ACHN (cell line): ENCODE data around the gene SMIM45.
A peak's percentile ranks its signal among the peaks of the same experiment; 100 is the strongest.

Experiments used
- DNase-seq: peaks from one replicate; pipeline ENCODE4 v3.0.0-alpha.2; 2015
- in situ Hi-C: cut with HindIII; loops from 2 replicates; pipeline ENCODE4 v1.10.0; 2017; ENCODE audit warnings: low sequenced_read_pairs, low pct_ligation_motif_present, low pct_unique_long_range_greater_than_20kb

SMIM45 gene

DNA sequence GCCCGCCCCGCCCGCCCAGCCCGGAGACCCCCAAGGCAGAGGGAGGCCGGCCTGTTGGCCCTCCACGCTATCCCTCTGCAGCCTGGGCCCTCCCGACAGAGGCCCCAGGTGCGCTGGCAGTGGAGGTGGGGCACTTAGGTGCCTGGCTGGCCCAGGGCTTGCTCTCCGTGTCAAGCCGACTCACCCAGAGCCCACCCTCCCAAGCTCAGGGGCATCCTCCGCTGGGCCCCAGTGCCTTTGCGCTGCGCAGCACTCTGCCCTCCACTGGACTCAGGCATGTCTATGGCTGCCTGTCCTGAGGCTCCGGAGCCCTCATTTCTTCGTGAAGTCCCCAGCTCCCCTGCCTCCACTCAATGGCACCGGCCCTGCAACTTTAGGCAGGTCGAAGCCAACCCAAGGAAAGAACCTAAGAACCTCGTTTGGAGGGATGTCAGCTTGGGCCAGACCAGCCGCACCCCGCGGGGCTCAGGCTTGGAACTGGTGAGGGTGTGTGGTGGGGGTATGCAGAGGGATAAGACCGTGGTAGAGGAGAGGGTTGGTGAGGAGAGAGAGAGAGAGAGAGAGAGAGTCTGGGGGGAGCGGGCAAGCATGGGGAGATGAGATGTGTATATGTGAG, 6.1 kb downstream of the SMIM45 start:
- no peak for DNase-seq
- in situ Hi-C loops, result no loop called here

DNA sequence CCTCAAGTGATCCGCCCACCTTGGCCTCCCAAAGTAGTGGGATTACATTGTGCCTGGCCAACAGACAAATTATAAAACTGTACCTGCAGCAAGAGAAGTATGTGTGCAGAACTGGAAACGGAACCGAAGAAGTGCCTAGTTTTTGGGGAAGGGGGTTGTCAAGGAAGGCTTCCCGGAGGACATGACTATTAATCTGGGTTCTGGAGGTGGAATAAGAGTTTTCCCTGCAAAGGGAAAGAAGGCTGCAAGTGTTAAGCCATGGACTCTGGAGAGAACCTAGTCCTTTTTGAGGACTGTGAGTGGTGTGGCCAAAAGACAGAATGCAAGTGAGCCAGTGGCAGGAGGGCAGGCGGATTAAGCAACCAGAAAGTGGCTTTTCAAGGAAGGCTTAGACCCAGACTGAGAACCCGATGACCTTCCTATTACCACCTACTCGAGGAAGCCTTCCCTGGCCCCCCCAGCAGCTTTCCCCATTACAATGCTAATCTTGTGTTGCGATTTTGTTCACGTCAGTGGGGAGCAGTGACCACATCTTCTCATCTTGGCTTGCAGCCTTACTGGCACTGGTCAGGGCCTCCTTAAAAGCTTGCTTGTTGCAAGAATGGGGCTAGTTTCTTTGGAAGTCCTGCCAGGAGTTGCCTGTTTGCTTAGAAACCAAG, 11.6 kb downstream of the SMIM45 start:
- no peak for DNase-seq
- in situ Hi-C loops, result no loop called here

DNA sequence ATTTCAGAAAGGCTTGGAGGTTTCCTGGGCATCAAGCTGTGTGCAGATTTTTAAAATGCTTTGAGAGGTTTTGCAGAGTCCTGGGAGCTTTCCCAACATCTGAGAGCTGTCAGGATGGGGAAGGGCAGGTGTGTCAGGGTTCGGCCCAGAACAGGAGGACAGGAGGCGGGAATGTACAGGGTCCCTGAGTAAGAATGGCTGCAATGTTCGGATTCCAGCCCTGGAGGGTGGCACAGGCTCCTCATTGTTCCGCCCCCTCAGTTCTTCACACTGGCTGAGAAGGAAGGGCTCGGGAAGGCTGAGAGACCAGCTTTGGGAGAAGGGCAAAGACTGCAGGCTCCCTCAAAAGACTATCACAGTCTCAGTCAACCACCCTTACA, 12.2 kb downstream of the SMIM45 start:
- DNase-seq, result no peak
- in situ Hi-C loops, result no loop called here

DNA sequence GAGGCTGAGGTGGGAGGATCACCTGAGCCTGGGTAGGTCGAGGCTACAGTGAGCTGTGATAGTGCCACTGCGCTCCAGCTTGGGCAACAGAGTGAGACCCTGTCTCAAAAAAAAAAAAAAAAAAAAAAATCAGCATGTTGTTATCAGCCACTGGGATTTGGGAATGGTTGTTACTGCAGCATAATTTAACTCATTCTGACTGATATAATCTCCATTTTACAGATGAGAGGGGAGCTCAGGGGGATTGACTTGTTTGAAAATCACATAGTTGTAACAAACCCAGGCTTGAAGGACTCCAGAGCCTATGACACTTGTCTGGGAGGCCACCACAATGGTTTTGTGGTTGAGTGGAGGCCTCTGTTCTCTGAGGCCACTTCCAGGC, 14.3 kb downstream of the SMIM45 start:
- in situ Hi-C loops, result no loop called here
- no peak for DNase-seq

DNA sequence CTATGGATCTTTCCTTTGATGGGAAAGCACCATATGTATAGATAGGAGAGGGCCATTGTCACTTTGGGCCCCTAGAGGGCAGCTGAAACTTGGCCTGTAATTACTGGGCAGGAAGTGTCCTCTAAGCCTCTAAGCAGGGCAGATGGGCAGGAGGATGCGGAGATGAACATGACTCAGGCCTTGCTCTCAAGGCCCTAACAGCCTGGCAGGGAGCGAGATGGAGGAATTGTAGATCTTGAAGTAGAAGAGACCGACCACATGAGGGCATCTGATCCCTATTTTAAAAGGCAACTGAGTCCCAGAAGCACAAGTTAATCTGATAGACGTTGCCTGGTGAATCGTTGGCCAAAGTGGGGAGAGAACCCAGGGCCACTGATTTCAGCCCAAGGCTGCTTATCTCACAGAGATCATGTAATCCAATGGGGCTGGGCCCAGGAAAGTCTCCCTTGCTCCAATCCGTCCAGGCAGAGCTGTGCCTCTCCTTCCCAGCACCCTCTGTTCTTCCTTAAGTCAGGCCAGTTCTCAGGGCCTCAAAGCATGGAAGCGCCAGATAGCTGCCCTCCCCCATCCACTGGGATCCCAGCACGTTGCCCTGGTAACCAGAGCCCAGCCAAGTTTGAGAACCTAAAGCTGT, 14.8 kb downstream of the SMIM45 start:
- in situ Hi-C loops, result no loop called here
- peak; percentile 87 for DNase-seq

DNA sequence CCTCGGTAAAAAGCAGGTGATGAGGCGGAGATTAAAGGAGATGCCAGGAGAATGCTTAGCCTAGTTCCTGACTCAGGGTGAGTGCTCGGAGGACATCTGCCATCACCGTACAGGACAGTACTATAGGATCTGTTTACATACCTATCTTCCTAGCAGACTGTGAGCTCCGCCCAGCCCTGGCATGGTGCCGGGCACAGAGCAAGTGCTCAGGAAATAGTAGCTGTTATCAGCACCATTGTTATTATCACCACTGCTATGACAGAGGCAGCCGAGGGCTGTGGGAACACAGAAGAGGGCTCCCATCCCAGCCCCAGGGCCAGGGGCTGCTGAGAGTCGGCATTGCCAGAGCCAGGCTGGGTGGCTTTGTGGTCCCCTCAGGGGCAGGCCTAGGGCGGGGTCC, 16.7 kb downstream of the SMIM45 start:
- in situ Hi-C loops, result no loop called here
- DNase-seq, result no peak

DNA sequence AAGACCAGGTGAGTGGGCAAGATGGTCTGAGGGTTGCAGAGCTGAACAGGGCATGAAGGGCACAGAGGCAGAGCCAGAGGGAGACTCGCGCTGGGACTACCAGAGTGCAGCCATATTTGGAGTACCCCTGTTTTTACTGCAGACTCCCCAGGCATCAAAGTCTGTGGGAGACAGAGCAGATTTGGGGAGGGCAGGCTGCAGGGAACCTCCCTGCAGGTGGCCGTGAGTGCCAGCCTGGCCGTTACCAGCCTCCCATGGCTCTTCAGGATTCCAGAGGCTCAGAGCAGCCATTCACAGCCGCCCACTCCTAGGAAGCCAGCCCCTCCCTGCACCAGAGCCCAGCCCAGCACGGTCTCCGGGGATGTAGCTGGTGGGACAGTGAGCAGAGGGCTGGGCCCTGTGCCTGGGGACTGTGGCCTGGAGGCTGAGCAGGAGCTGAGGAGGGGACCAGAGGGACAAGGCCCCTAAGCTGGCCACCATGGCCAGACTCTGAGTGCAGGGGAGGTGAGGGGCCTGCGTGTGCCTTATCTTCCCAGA, 17.2 kb downstream of the SMIM45 start, which contains the start of gene SEPTIN3:
Gene SEPTIN3, plus strand, starts transcription at position 334 of the 537 bp plus-strand sequence. CDS start 2,050 bp downstream, outside the sequence.
- in situ Hi-C loops, result no loop called here
- DNase-seq, result no peak

DNA sequence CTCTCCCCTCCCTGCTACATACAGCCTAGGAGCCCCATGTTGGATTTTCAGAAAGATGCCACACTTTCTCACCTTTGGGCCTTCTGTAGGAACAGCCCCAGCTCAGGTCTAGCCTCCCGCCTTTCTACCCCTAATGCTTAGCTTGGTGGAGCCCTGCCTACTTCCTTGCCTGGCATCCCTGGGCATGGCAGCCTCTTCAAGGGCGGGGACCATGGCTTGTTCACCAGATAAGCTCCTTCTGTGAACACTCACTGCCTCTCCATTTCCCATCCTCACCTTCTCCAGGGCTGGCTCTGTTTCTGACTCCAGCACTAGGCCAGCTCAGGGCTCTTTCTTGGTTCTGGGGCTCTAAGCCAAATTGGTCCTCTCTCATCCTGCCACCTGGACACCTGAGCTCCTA, 18.7 kb downstream of the SMIM45 start:
- in situ Hi-C loops, result no loop called here

DNA sequence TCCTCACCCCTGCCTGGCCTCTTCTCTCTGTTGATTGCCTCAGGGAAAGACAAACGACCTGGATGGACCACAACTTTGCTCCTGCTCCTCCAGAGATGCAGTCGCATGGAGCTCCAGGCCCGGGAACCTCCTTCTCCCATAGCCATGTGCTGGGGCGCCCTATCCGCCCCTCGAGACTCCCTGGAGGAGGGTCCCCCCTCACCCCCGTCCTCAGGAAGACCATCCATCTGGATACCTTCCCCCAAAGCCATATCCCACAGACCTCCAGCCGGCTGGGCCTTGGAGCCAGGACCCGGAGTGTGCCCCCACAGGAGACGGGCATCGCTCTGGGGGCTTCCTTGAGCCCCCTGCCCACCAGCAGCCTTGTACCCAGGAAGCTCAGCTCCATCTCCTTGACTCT, 19.5 kb downstream of the SMIM45 start:
- in situ Hi-C loops, result no loop called here
- DNase-seq, result no peak

More for the DNA sequence above, 18.7 kb downstream of the SMIM45 start:
- no peak for DNase-seq

DNA sequence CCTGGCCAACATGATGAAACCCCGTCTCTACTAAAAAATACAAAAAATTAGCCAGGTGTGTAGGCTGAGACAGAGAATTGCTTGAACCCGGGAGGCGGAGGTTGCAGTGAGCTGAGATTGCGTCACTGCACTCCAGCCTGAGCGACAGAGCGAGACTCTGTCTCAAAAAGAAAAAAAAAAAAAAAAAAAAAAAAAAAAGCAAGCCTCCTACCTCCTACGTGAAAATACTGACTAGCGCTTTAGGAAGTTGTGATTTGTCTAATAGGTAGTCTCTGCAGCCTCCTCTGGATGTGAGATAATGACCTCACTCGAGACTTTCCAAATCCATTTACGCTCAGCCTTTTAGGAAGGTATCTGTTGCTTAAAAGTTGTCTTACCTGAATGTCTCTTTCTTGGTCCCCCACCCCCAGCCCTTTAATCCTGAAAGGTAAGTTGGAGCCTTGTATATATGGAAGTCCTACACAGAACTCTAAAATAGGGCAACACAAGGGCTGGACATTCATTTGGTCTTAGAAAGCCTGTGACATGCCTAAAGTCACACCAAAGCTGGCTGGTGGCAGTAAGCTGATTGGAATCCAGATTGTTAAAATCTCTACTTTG, 22.8 kb downstream of the SMIM45 start:
- DNase-seq, result no peak
- in situ Hi-C loops, result no loop called here

DNA sequence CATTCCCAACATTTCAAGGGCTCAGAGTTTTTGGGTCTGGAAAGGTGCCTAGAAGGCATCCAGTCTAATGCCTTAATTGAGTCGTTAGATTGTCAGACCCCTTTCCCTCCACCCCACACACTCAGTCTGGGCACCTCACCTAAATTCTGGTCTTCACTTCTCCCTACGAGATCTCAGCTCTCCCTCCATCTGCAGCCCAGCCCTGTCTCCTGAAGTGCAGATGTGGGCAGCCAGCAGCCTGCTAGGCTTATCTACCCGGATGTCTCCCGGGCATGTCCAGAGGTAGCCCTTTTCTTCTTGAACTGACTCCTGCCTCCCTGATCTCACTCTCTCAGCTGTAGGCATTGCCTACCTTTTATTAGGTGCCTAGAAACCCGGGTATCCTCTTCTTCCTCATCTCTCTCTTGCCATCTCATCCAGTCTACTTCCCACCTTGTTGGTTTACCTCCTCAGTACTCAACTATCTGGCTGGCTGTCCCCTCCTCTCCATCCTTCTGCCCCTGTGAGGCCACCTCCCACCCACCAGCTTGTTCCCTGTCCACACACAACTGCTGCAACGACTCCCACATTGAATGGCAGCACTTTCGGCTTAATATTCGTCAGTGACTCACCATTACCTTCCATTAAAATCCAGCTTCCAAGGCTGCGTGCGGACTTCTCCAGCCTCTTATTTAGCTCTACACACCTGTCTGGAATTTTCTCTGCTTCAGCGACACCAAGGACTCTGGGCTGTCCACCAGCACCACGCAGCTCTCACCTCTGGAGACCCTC, 23.5 kb downstream of the SMIM45 start:
- no peak for DNase-seq
- in situ Hi-C loops, result no loop called here

DNA sequence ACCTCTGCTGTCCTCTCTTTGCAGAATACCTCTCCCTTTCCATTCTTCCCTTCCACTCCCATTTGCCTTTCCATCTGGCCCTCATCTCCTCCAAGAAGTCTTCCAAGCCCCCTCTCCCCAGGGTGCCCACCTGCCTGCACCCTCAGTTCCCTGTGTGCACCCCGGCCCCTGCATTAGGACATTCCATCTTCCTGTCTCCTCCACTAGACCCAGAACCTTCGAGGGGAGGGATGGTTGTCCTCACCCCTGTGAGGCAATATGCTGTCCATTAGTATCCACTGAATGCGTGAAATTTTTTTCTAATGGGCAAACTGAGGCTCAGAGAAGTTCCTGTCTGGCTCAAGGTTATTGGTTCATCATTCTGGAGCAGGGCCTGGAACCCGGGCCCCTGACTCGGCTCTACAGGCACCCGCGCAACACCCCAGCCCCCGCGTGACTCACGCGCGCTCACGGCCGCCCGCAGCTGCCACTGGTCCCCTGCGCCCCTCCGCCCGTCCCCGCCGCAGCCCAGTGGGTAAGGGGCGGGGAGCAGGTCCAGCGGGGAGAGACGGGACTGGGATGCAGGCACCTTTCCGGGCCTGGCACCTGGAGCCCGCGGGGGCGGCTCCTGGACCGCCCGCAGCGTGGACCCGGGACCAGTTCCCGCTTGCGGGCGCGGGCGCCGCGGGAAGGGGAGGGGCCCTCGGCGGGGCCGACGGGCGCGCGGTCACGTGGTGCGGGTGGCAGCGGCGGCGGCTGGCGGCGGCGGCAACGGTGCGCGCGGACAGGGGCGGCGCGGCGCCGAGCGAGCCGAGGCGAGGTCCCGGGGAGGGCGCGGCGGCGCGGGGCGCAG, 24.3 kb downstream of the SMIM45 start:
- in situ Hi-C loops, result no loop called here
- DNase-seq, result no peak

DNA sequence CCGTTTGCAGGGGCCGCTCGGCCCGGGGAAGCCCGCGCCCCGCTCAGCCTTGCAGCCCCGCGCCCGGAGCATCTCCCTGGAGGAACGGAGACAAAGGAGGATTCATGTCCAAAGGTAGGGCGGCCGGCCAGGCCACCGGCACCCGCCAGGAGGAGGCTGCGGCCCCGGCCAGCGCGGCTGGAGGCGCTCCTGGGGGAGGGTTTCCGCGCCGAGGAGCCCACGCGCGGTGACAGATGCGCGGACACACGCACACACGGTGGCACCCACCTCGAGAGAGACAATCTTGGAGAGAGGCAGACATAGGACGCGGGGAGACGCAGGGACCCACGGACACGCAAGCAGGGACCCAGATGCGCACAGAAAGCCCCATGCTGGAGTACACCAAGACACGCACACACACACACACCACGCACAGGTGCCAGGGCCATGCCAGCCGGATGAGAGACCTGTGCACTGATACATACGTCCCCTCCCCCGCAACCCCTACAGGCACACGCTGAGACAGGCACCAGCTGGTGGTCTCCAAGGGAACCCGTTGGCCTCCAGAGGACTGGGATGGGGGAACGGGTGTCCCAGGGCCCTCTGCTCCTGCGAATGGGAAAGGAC, 25.1 kb downstream of the SMIM45 start:
- in situ Hi-C loops, result no loop called here
- DNase-seq, result no peak

DNA sequence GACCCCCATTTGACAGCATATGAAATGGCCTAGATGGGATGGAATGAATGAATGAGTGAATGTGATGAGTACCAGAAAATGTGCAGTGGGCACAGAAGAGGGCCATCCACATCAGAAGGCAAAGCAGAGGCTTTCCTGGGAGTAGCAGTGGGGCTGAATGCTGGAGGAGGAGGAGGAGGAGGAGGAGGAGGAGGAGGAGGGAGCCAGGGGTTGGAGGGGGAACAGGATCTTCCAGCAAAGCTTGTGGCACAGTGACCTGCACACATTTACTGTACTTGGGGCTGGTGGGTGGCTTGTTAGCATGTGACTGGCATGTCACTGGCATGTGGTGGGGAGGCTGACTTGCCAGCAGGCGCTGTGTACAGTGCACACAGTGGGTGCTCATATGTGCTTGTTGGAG, 26.8 kb downstream of the SMIM45 start:
- in situ Hi-C loops, result no loop called here
- DNase-seq, result no peak

DNA sequence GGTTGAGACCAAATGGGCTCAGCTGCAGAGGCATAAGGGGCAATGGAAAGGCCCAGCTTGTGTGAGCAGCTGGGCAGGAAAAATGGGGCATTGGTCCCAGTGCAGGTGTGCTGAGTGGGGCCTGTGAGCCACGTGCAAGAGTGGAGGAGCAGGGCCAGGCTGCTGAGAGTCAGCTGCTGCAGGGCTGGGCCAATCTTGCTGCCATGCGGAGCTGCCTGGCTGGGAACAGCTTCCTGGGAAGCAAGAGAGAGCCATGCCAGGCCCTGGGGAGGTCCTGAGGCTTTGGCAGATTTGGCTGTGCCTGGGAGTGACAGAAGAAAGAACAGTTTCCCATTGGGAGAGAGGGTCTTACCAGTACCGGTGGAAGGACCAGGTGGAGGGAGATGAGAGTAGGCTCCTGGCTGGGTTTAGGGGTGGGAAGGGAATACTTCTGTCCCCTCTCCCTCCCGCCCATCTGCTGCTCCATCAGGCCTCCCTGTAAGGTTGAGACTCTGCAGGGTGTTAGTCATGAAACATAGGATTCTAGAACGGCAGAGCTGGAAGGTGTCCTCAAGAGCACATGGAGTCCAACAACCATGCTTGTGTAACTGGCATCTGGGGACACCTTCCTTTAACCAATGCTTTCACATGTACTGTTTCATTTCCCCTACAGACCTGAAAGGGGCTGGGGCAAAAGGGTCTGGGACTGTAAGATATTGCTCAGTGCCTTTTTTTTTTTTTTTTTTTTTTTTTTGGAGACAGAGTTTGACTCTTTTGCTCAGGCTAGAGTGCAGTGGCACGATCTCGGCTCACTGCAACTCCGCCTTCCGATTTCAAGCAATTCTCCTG, 27.7 kb downstream of the SMIM45 start:
- no peak for DNase-seq
- in situ Hi-C loops, result no loop called here

DNA sequence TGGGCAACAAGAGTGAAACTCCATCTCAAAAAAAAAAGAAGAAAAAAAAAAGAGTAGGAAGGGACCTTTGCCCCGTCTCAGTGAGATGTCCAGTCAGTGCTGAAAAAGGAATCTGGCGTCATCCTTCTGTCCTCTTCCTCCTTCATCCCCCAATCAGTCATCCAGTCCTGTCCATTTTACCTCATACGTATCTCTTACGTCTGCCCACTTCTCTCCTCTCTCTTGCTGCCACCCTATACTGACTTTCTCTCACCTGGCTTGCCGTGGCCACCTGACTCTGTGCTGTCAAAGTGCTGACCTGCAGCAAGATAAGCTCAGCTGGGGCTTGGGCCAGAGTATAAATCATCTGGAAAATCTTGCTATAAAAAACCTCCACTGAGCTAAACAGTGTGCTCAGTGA, 30.9 kb downstream of the SMIM45 start:
- in situ Hi-C loops, result no loop called here

More for the DNA sequence above, 30.9 kb downstream of the SMIM45 start:
- no peak for DNase-seq
